Activated T-cell treated with anti-CD3 and anti-CD28 coated beads for 24 hours (primary cell): ENCODE measurements around the gene GRIP1.

ENCODE experiments used
- DNase-seq: peaks from one replicate; pipeline ENCODE4 v3.0.0-alpha.2; 2020; ENCODE audit warnings: low read depth

The GRIP1 gene, protein sequence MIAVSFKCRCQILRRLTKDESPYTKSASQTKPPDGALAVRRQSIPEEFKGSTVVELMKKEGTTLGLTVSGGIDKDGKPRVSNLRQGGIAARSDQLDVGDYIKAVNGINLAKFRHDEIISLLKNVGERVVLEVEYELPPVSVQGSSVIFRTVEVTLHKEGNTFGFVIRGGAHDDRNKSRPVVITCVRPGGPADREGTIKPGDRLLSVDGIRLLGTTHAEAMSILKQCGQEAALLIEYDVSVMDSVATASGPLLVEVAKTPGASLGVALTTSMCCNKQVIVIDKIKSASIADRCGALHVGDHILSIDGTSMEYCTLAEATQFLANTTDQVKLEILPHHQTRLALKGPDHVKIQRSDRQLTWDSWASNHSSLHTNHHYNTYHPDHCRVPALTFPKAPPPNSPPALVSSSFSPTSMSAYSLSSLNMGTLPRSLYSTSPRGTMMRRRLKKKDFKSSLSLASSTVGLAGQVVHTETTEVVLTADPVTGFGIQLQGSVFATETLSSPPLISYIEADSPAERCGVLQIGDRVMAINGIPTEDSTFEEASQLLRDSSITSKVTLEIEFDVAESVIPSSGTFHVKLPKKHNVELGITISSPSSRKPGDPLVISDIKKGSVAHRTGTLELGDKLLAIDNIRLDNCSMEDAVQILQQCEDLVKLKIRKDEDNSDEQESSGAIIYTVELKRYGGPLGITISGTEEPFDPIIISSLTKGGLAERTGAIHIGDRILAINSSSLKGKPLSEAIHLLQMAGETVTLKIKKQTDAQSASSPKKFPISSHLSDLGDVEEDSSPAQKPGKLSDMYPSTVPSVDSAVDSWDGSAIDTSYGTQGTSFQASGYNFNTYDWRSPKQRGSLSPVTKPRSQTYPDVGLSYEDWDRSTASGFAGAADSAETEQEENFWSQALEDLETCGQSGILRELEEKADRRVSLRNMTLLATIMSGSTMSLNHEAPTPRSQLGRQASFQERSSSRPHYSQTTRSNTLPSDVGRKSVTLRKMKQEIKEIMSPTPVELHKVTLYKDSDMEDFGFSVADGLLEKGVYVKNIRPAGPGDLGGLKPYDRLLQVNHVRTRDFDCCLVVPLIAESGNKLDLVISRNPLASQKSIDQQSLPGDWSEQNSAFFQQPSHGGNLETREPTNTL

DNA sequence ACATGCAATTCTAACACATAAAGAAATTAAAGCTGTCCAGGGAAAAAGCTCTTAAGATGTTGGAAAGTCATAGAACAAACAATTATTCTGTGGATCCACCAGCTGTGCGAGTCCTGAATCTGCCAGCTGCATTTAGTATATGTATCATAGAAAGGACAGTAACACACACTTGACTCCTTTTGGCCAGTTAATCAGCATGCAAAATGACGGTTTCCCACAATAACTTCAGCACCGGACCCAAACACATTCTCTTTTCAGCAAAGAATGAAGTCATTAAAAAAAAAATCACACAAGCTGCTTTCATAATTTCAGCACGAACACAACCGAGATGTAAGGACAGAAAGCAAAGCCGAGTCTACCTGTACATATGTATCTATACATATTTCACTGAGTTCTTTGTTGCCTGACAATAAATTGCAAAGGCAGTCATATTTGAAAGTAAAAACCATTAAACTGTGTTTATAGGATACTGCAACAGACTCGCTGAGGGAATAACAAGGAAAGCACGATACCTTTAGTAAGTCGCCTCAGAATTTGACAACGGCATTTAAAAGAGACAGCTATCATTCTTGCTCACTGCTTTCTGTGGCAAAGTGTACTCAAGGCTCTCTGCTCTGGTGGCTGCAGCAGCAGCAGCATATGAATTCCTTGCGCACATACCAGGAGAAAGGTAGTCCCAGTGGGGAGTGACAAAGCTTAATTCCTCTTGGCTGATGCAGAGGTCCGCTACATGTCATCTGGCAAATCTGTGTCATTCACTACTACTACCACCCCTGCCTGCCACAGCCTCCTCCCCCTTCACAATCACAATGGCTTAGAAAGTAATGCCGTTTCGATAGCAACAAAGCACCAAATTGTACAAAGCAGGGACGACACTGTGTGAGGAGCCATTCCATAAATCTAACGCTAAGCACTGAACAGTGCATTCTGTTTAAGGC is at the start of gene GRIP1:
TSS of gene GRIP1 (minus strand) at position 739 of the 938 bp plus-strand sequence. CDS start at position 567, 172 bp downstream.
- DNase-seq, result no peak

DNA sequence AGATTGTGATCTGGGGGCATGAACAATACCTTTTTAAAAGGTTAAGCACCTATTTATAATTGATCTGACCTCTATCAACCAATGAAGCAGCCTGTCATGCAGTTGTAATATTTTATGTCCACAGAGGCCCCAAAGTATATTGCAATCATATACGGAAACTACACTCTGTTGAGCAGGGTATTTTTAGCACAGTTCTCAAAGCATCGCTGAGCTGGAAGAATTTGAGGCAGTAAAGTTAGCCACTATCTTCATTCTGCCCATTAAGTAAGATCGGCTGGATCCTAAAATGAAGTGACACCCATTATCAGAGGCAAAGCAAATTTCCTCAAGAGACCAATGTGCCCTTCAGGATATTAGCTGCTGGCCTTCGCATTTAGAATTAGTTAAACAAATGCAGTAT is 47.7 kb upstream of the GRIP1 start:
- no peak for DNase-seq

DNA sequence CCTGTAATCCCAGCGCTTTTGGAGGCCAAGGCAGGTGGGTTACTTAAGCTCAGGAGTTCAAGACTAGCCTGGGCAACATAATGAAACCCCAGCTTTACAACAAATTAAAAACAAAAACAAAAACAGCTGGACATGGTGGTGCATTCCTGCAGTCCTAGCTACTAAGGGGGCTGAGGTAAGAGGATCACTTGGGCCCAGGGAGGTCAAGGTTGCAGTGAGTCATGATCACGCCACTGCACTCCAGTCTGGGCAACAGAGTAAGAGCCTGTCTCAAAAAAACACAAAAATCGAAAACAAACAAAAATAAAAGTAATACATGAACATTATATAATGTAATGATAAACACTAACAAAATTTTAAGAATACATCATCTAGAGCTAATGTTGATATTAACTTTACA is 46.2 kb upstream of the GRIP1 start:
- no peak for DNase-seq

DNA sequence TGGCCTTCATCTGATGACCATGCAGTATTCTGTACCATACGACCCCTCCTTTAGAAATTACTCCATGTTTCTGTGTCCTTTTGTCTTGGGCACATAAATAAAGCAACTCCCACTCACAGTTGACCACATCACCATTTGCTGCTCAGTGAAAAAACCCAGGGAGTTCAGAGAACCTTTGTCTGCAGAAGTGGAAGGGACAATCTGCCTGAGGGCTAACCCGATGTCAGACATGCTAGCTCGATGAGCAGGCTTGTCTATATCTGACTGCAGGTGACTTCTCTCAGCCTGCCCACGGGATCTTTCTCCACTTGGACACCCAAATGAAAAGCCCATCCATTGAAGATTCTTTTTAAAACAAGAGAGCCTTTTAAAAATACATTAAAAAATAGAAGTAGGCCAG is 45.7 kb upstream of the GRIP1 start:
- no peak for DNase-seq

DNA sequence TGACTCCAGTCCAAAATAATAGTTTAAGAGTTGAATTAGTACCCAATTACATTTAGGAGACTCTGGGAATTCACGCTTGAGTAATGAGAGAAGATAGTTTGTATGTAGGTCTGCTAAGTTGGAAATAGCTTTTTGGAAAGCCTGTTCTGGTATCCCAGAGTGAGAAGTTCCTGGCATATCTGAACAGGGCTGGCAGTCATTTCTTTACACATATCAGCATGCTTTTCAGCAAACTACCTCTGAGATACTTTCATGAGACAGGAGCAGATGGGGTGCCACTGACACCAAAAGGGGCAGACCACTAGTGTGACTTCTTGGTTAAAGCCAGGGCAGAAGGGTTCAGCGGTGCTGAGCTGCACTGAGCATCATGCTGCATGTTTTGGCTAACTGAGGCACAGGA is 45.1 kb upstream of the GRIP1 start:
- DNase-seq, result no peak

DNA sequence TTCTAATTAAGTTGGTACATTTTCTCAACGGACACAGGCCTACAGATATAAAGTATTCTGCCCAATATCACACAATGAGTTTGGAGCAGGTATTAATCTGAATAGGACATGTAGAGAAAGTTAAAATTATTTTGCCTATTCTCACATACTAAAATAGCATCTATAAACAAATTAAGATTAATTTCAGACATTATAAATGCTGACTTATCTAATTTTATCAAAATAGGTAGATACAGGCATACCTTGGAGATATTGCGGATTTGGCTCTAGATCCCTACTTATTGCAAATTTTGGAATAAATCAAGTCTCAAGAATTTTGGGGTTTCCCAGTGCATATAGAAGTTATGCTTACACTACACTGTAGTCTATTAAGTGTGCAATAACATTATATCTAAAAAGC is 41.0 kb upstream of the GRIP1 start:
- no peak for DNase-seq

DNA sequence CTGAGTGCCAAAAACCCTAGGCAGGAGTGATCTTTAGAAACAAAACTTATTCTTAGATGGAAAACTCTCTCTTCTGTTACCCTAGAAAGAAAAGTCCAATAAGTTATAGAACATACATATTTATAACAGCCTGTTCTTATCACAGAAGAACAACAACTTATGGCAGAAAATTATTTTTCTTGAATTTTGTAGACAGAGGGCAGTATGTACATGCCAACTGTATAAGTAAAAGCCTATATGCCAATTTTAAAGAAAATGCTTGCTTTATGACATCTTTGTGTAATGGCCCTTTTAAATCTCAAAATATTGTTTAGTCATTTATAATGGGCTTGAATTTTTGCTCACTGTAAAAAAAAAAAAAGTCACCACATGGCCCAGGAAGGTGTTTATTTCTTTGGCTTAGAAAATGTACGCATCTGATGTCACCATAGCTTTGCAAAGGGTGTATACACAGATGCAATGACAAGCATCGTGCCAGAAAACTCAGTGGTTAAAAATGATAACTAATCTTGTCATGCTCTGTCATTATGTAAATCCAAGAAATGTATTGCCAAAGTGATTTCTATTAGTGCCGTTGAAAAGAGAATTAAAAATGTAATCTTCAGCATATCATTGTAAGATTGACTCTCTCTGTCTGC is 38.3 kb upstream of the GRIP1 start:
- no peak for DNase-seq

DNA sequence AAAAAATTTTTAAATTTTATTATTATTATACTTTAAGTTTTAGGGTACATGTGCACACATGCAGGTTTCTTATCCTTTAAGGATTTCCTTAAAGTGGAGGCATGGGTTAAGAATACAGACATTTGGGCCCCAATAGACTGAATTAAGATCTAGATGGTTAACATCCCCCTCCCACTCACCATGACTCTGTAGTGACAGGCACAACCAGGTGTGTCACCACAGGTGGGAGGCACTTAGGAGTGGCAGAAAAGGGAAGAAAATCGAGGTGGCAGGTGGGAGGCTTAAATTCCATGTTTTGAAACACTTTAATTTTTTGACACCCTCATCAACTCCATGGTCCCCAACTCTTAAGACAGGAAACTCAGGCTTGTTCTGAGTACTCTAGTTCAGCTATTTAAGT is 37.6 kb upstream of the GRIP1 start:
- DNase-seq, result no peak

DNA sequence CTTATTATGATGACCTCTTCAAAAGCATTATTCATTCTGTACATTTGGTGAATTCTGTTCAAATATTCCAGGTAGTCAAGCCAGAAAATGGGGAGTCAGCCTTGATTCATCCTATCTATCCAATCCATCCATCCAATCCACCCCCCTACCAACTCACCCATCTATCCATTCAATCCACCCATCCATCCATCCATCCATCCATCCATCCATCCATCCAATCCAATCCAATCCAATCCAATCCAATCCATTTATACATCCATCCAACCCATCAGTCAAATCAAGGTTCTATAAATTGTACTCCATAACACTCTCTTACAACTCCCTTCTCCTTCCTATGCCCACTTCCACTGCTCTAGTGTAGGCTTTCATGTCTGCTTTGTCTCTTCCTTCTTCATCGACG is 35.8 kb upstream of the GRIP1 start:
- no peak for DNase-seq

DNA sequence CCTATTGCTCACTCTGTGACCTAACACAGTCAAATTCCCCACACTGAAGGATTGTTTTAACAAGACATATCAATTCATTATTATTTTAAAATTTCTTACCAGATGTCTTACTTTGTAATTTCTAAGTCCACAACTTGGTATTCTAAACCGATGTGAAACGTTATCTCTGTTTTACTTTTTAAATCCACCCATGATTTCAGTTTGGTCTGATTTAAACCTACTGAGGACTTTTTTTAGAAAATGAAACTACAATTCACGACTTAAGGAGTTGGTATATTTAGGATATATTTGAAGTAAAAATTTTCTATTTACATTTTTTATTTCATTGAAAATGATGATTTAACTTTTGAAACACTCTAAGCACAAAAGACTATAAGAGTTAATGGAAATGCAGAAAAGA is 35.1 kb upstream of the GRIP1 start:
- no peak for DNase-seq

DNA sequence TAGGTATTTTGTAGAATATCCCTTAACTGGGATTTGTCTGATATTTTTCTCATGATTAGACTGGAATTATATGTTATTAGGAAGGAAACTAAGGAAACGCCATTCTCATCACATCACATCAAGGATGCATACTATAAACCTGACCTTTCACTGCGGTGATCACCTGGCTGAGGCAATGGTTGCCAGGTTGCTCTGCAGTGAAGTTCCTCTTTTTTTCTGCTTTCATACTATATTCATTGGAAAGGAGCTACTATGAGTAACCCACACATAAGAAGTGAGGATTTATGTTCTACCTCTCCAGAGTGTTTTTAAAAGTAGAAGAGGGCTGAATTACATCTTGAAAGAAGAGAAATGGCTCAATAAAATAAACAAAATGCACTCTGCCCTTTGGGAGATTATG is 31.0 kb upstream of the GRIP1 start:
- DNase-seq, result no peak

DNA sequence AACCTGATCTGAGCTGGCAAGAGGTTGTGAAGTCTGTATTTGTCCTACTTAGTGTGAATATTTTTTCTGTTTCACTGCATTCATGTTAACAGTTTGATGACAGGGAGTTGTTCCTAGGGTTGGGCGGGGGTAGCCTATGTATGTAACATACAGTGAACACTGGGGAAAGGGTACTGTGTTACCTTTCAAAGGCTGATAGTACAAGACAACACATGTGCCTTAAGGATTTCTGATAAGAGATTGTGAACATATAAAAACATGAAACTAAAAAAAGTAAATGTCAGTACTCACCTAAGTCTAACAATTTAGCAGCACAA is 30.5 kb upstream of the GRIP1 start:
- DNase-seq, result no peak

DNA sequence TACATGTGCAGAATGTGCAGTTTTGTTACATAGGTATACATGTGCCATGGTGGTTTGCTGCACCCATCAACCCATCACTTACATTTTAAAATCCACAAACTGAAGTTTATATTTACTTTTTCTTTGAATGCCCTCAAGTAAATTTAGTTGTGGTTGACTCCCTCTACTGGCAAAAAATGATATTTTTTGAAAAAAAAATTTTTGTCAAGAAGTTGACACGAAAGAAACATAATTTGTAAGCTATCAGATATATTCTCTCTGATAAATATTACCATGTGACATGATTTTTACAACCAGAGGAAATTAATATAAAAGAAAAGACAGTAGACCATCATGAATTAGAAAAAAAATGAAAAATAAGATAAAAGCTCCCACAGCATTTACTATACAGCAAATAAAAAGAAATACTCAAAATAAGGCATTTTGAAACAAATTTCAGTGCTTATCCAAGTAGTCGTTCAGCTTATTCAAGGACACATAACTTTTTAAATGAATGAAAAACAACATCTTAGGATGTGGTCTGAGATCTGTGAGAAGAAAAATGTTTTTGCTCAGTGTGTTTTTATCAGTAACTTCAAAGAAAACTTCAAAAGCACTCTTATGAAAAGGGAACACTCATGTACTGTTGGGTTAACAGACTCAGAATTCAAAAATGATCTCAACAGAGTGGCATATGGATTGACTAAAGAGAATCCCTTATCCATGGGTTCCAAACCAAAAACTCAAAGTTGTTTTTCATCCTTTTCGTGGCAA is 30.0 kb upstream of the GRIP1 start:
- no peak for DNase-seq

DNA sequence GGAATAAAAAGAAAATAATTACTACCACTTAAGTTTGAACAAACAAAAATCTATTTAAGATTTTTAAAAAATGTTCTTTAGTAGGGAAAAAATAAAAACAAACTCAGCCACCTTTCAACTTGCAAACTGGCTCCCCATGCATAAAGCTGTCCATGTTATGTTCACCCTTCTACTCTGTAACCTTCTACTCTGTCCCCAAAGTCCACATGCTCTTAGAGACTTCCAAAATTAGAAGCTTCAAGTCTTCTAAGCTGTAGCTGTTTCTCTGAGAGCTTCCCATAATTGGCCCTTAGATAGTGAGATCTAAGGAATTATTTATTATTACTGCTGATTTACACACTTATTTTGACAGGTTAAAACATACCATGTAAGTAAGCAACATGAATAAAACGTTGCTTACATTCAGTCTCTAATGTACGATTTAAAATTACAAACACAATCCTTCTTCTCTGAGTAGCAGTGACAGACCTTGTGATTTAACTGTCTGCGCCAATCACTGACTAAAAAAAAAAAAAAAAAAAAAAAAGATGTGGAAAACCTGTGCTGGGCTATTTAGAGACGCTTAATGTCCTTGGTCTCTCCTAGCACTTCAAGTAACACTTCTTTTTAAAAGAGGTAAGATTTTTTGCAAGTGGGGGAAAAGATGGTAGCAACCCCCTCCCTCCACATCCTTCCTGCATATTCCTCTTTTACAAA is 28.3 kb upstream of the GRIP1 start:
- no peak for DNase-seq

DNA sequence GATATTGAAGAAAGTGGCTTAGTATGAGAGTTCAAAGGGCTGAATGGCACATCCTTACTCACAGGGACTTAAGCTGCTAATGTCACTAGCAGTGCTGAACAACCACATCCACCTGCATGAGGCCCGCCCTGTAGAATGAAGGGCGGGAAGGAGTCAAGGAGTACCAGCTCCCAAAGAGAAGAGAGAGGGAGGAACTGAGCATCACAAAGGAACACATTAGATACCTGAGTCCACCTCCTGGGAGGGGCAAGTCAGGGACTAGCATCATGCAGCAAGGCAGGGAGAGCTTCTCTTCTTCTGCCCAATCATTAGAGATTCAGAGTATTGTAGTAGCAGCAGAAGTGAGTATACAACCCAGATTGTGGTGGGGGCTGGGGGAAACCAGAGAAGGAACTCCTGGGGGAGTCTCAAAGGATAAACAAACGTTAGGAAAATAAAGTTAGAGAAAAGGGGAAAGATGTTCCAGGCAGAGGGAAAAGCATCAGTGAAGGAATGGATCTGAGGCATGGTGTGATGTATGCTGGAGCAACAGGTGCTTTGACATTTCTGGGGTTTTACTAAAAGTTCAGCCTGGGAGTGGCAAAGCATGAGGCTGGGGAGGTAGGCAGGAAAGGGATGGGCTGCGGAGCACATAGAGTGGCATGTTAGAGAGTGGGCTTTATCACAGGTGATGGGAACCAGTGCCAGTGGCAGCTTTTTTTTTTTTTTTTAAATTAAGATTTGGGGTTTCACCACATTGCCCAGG is 21.0 kb upstream of the GRIP1 start:
- DNase-seq, result no peak

DNA sequence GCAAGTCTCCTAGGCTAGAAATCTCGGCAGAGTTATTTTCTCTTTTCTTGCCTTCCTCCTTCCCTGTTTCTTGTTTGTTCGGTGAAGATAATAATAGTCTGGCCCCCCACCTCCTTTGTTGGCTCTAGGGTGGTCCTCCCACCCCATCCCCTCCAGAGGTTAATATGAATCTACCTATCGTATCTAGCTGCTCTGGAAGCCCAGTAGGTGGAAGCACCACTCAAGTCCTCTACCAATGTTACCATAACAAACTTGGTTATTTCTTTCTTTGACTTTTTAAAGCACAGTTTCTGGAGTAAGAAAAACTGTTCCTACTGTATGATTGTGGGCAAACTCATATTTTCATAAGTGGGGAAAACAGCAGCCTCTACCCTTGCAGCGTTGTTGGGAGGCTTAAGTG is 19.7 kb upstream of the GRIP1 start:
- DNase-seq, result no peak

DNA sequence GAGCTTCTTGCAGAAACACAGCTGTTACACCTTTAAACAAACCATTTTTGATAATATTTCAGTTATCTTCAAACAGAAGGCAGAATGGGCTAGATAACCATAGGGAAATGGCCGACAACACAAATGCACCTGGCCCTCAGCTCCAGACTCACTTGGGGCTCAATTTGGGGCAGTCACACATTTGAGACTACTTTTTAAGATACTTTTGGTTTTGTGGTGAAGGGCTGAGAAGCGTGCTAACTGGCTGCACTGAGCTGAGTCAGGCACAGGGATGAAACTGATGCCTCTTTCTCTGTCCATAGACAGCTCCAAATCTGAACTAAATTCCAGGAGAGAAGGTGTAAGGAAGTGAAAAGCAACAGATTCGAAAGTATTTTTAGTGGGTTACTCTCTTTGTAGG is 18.5 kb upstream of the GRIP1 start:
- DNase-seq, result no peak

DNA sequence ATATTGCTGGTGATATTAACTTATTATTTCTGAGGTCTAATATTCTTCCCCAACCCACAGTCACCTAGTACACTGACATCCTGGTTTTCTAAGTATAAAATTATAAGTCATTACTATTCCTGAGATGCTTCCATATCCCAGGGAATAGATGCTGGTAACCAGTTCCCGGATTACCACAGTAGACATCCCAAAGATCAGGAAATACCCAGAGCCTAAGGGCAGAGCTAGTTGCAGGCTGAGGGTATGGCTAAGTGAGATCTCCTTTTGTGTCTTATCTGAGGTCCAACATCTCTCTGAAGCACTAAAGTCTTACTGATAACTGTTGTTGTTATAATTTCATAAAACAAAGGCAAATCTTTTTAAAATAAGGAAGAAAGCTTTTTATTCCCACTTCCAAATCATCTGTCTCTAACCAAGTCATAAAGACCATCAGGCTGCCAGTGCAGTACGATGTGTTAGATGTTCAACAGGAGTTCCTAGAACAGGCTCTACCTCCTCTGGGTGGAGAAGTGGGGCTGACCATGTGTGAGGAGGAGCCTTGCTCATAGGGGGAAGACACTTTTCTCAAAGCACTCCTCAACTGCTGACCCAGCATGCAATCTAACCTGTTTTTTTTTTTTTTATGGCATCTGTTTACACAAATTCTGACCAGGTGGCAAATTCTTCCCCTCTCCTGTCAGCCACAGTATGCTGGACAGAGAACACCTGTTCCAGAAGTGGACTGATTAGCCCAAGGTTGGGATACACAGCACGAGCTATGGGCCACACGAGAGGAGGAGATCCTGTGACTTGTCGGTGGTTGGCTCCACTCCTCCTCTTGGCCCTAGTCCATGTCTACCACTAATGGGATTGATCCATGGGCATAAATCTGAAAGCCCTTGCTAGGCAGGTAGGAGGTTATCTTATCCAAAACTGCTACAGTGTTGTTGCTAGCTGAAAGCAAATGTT is 16.1 kb upstream of the GRIP1 start:
- DNase-seq, result no peak
